Liver (tissue), 9 donors: ENCODE data around the gene COL27A1. TPM values are rescaled to one million over a fixed set of nuclear protein-coding genes. Genes with fewer than 3 reads are reported as not detected.

Source experiments
- DNase-seq: peaks from one replicate; pipeline ENCODE4 v3.0.0-alpha.2; 2017; ENCODE audit warnings: low spot score
- H3K27ac ChIP-seq, 2 donors: one replicate each; pipeline ENCODE4 v1.7.0; 2013; ENCODE audit warnings: inconsistent platforms in 2 of 2, low read length in 2 of 2, control low read depth in 1 of 2, low read depth in 1 of 2, mild to moderate bottlenecking in 1 of 2
- H3K27me3 ChIP-seq, 4 donors: one replicate each; pipeline versions ENCODE4 v1.6.1 to v1.7.0; 2013; ENCODE audit warnings: low read length in 3 of 4, inconsistent platforms in 1 of 4, mild to moderate bottlenecking in 1 of 4, moderate library complexity in 1 of 4; ENCODE audit not compliant: control insufficient read depth in 4 of 4, insufficient read depth in 4 of 4
- H3K36me3 ChIP-seq, 4 donors: one replicate each; pipeline versions ENCODE4 v1.6.1 to v1.7.0; 2013; ENCODE audit warnings: low read length in 3 of 4, mild to moderate bottlenecking in 3 of 4, low read depth in 1 of 4, moderate library complexity in 1 of 4; ENCODE audit not compliant: control insufficient read depth in 4 of 4, insufficient read depth in 3 of 4
- H3K4me1 ChIP-seq, 4 donors: one replicate each; pipeline versions ENCODE4 v1.6.1 to v1.7.0; 2013; ENCODE audit warnings: low read length in 3 of 4, mild to moderate bottlenecking in 3 of 4, moderate library complexity in 1 of 4; ENCODE audit not compliant: control insufficient read depth in 4 of 4, insufficient read depth in 4 of 4
- H3K4me3 ChIP-seq, 3 donors: one replicate each; pipeline versions ENCODE4 v1.6.1 to v1.7.0; 2013; ENCODE audit warnings: low read length in 3 of 3, control low read depth in 1 of 3, low read depth in 1 of 3, mild to moderate bottlenecking in 1 of 3
- H3K9ac ChIP-seq, 2 donors: one replicate each; pipeline ENCODE4 v1.7.0; 2013; ENCODE audit warnings: low read length in 2 of 2, mild to moderate bottlenecking in 2 of 2, moderate library complexity in 2 of 2, control low read depth in 1 of 2, low read depth in 1 of 2
- H3K9me3 ChIP-seq, 4 donors: one replicate each; pipeline versions ENCODE4 v1.6.1 to v1.7.0; 2013; ENCODE audit warnings: low read length in 3 of 4; ENCODE audit not compliant: control insufficient read depth in 4 of 4
- ATF3 ChIP-seq: IDR thresholded peaks from 2 replicates; pipeline ENCODE4 v1.6.1; 2016; ENCODE audit warnings: antibody characterized with exemption
- CTCF ChIP-seq: fragments of 150-350 bp; IDR thresholded peaks from 2 replicates; pipeline ENCODE4 v1.5.1; 2017; ENCODE audit warnings: improper control_type of control experiment, low read depth, low read length; ENCODE audit not compliant: missing input control
- EGR1 ChIP-seq, 2 donors: IDR thresholded peaks; 2 replicates each; pipeline ENCODE4 v1.6.1; 2016 to 2018; ENCODE audit warnings: antibody characterized with exemption in 2 of 2, low read depth in 2 of 2
- FOXA1 ChIP-seq: IDR thresholded peaks from 2 replicates; pipeline ENCODE4 v1.6.1; 2016; ENCODE audit warnings: antibody characterized with exemption
- FOXA2 ChIP-seq: IDR thresholded peaks from 2 replicates; pipeline ENCODE4 v1.6.1; 2016; ENCODE audit warnings: antibody characterized with exemption
- GABPA ChIP-seq, 2 donors: IDR thresholded peaks in 1 of 2; conservative IDR thresholded peaks in 1 of 2; 2 replicates each; pipeline ENCODE4 v1.6.1; 2016; ENCODE audit warnings: antibody characterized with exemption in 2 of 2, mild to moderate bottlenecking in 1 of 2, moderate library complexity in 1 of 2
- HNF4A ChIP-seq, 2 donors: conservative IDR thresholded peaks; 2 replicates each; pipeline ENCODE4 v1.6.1; 2016; ENCODE audit warnings: antibody characterized with exemption in 2 of 2, mild to moderate bottlenecking in 2 of 2
- HNF4G ChIP-seq: IDR thresholded peaks from 2 replicates; pipeline ENCODE4 v1.6.1; 2016; ENCODE audit warnings: antibody characterized with exemption
- JUND ChIP-seq, 2 donors: IDR thresholded peaks; 2 replicates each; pipeline ENCODE4 v1.6.1; 2016; ENCODE audit warnings: antibody characterized with exemption in 2 of 2
- NR2F2 ChIP-seq: IDR thresholded peaks from 2 replicates; pipeline ENCODE4 v1.6.1; 2016; ENCODE audit warnings: antibody characterized with exemption
- RAD21 ChIP-seq, 2 donors: IDR thresholded peaks; 2 replicates each; pipeline ENCODE4 v1.6.1; 2016; ENCODE audit warnings: antibody characterized with exemption in 2 of 2, mild to moderate bottlenecking in 2 of 2
- REST ChIP-seq: IDR thresholded peaks from 2 replicates; pipeline ENCODE4 v1.6.1; 2016; ENCODE audit warnings: antibody characterized with exemption, mild to moderate bottlenecking
- RXRA ChIP-seq, 2 donors: IDR thresholded peaks; 2 replicates each; pipeline ENCODE4 v1.6.1; 2017 to 2018; ENCODE audit warnings: antibody characterized with exemption in 2 of 2, mild to moderate bottlenecking in 1 of 2
- SP1 ChIP-seq: IDR thresholded peaks from 2 replicates; pipeline ENCODE4 v1.6.1; 2018; ENCODE audit warnings: antibody characterized with exemption, mild to moderate bottlenecking
- TAF1 ChIP-seq: conservative IDR thresholded peaks from 2 replicates; pipeline ENCODE4 v1.6.1; 2016; ENCODE audit warnings: antibody characterized with exemption, mild to moderate bottlenecking
- ZBTB33 ChIP-seq: IDR thresholded peaks from 2 replicates; pipeline ENCODE4 v1.6.1; 2016; ENCODE audit warnings: antibody characterized with exemption
- WGBS: extraction: QIAGEN DNeasy Blood & Tissue Kit; methylation state at CpG from one replicate; pipeline ENCODE4 v1.1.7; 2013; 5-methylcytosine and 5-hydroxymethylcytosine counted together
- polyA plus RNA-seq, 2 donors: library from polyadenylated mRNA; stranded (reverse) in 1 of 2; unstranded in 1 of 2; fragments of 200-250 nt in 1 of 2; fragments of >200 nt in 1 of 2; fragmentation: Nextera tagmentation in 1 of 2; extraction: Ambion mirVana in 1 of 2; gene quantifications; one replicate each; pipeline versions ENCODE4 v1.2.1 to v1.2.3, GENCODE V29; 2013 to 2015
- total RNA-seq, 2 donors: library from RNA; depleted of rRNA; stranded (reverse); fragments of >200 nt; gene quantifications; one replicate each; pipeline ENCODE4 v1.2.3, GENCODE V29; 2014
- donor health status: healthy.
- donor health status: healthy.
- donor health status: healthy.
- donor health status: healthy.
- donor health status: healthy.

COL27A1 gene
- total and polyA plus RNA-seq, 4 donors: 7.0 to 20.4 (median 12.0) TPM

- TF ChIP-seq RXRA (IDR thresholded peaks at IDR 0.05): no peak
- TF ChIP-seq FOXA2: no peak
- no peak for TF ChIP-seq HNF4A (conservative IDR thresholded peaks at IDR 0.05)
- TF ChIP-seq HNF4G: no peak
- no peak for TF ChIP-seq SP1
- TF ChIP-seq REST: no peak
- no peak for TF ChIP-seq ATF3
- TF ChIP-seq GABPA (IDR thresholded peaks at IDR 0.05 in 1 of 2, conservative IDR thresholded peaks at IDR 0.05 in 1 of 2): no peak
- no peak for TF ChIP-seq TAF1
- TF ChIP-seq FOXA1: no peak
- TF ChIP-seq RAD21 (IDR thresholded peaks at IDR 0.05): no peak
- TF ChIP-seq EGR1 (IDR thresholded peaks at IDR 0.05; ENCODE audit: low read depth in 2 of 2): no peak
- TF ChIP-seq JUND (IDR thresholded peaks at IDR 0.05): no peak
- TF ChIP-seq NR2F2: no peak
- no peak for TF ChIP-seq ZBTB33
- TF ChIP-seq CTCF: no peak
- 95% methylated on average over 2 of the region's 2 CpGs for WGBS
- no peak for DNase-seq
- Histone ChIP-seq H3K4me3 (no peak overlapping the region), H3K9me3 (no peaks in the 10 kb centered on the region), H3K4me1 (no peaks in the 10 kb centered on the region), H3K27ac (no peak overlapping the region), H3K9ac (no peak overlapping the region), H3K27me3 (no peaks in the 10 kb centered on the region), H3K36me3 (peaks cover 5 to 63% (median 38%) of the 10 kb centered on the region in 4 donors)
Observed at GRCh38 chr9:114338187-114338586, 182.8 kb downstream of the COL27A1 start.
